Stimulated activated CD8-positive, alpha-beta memory T cell treated with anti-CD3 and anti-CD28 coated beads, Interleukin-7, amount 100 ng/mL, for 48 hours (primary cell): ENCODE measurements around the gene CTSF.
A peak's percentile ranks its signal among the peaks of the same experiment; 100 is the strongest.
"Not testable (repeated sequence)": the region's sequence is repeated elsewhere in the genome, so short reads cannot be mapped to it uniquely, and the experiment has no call there.

Source experiments
- DNase-seq, 2 donors: peaks; one replicate each; pipeline ENCODE4 v3.0.0-alpha.2; 2020; ENCODE audit warnings: low read depth in 1 of 2; ENCODE audit errors: extremely low read depth in 1 of 2

Gene CTSF

GRCh38 chr11:66568124-66568916 lies at the start of gene CTSF:
CTSF (minus strand) TSS chr11:66568606; CDS start chr11:66568486, 120 bp downstream.
- DNase-seq, result peak in 1 of 2 donors; percentile 63

GRCh38 chr11:66617155-66617834 lies 48.9 kb upstream of the CTSF start:
- no peak for DNase-seq

GRCh38 chr11:66616379-66617154 lies 48.2 kb upstream of the CTSF start, which contains the start of gene RBM14:
RBM14 (plus strand) TSS chr11:66616630; CDS start chr11:66616721, 91 bp downstream.
- peak; percentile 95 to 99 for DNase-seq

GRCh38 chr11:66614073-66614472 lies 45.7 kb upstream of the CTSF start:
- no peak for DNase-seq

GRCh38 chr11:66612458-66612857 lies 44.1 kb upstream of the CTSF start:
- DNase-seq, result no peak

- DNase-seq, result no peak
These were observed 41.6 kb upstream of the CTSF start for GRCh38 chr11:66609721-66610617.

- DNase-seq, result no peak
These were observed 38.9 kb upstream of the CTSF start for GRCh38 chr11:66607126-66607834.

GRCh38 chr11:66606608-66607007 lies 38.2 kb upstream of the CTSF start:
- DNase-seq, result not testable (repeated sequence)

GRCh38 chr11:66604155-66604554 lies 35.7 kb upstream of the CTSF start:
- DNase-seq, result no peak

GRCh38 chr11:66603072-66603471 lies 34.7 kb upstream of the CTSF start:
- no peak for DNase-seq

GRCh38 chr11:66600631-66601233 lies 32.3 kb upstream of the CTSF start:
- DNase-seq, result no peak

GRCh38 chr11:66600219-66600618 lies 31.8 kb upstream of the CTSF start:
- no peak for DNase-seq

- no peak for DNase-seq
These were observed 30.6 kb upstream of the CTSF start for GRCh38 chr11:66598993-66599392.

GRCh38 chr11:66595245-66595904 lies 27.0 kb upstream of the CTSF start:
- no peak for DNase-seq

GRCh38 chr11:66593650-66594049 lies 25.2 kb upstream of the CTSF start:
- no peak for DNase-seq

GRCh38 chr11:66593303-66593635 lies 24.9 kb upstream of the CTSF start:
- DNase-seq, result no peak

- DNase-seq, result peak; percentile 98
These were observed 24.3 kb upstream of the CTSF start, which contains the start of the genes CCDC87 and CCS for GRCh38 chr11:66592457-66593302. CCDC87 (minus strand) TSS chr11:66593063; CDS start chr11:66593015, 48 bp downstream. CCS (plus strand) TSS chr11:66593185; CDS start chr11:66593262, 77 bp downstream.

- DNase-seq, result no peak
These were observed 22.8 kb upstream of the CTSF start for GRCh38 chr11:66591175-66591574.
